H1 (cell line): ENCODE measurements around the gene PHTF2. TPM values are rescaled to one million over a fixed set of nuclear protein-coding genes. Genes with fewer than 3 reads are reported as not detected.

Experiments
- CTCF ChIA-PET: fragments of 300-600 bp; sonication (Branson Sonifier 250); formaldehyde crosslinking; loops from one replicate; lab custom pipeline; 2021; ENCODE audit not compliant: partially characterized antibody; lab: Charles Lee
- POLR2A ChIA-PET: fragments of 300-600 bp; sonication (Branson Sonifier 250); formaldehyde crosslinking; loops from one replicate; lab custom pipeline; 2021; ENCODE audit warnings: inconsistent platforms; ENCODE audit not compliant: partially characterized antibody; lab: Charles Lee
- DNase-seq, 2 experiments: peaks; one replicate each; pipeline versions ENCODE4 v3.0.0 to v3.0.0-alpha.2; 2010 to 2022; ENCODE audit warnings: low spot score in 2 of 2, low read depth in 1 of 2, mixed read lengths in 1 of 2
- FAIRE-seq: peaks from 2 replicates; lab custom pipeline; 2011; peaks lifted over from hg19 to GRCh38; lab: Jason Lieb, UNC
- H2AFZ ChIP-seq: 2 replicates; pipeline ENCODE4 v1.8.1; 2012; ENCODE audit warnings: low read length, inconsistent platforms
- H2AK5ac ChIP-seq: 2 replicates; pipeline ENCODE4 v1.6.1; 2013; ENCODE audit warnings: low read depth, low read length
- H2BK120ac ChIP-seq: replicated peaks from 2 replicates; pipeline ENCODE3; 2013; ENCODE audit warnings: low read depth, low read length, inconsistent platforms
- H2BK12ac ChIP-seq: 2 replicates; pipeline ENCODE4 v1.6.1; 2013; ENCODE audit warnings: low read depth, low read length
- H2BK15ac ChIP-seq: 2 replicates; pipeline ENCODE4 v1.6.1; 2013; ENCODE audit warnings: low read length
- H2BK20ac ChIP-seq: 2 replicates; pipeline ENCODE4 v1.6.1; 2013; ENCODE audit warnings: low read length
- H2BK5ac ChIP-seq: 2 replicates; pipeline ENCODE4 v1.6.1; 2013; ENCODE audit warnings: low read depth, low read length
- H3K14ac ChIP-seq: 2 replicates; pipeline ENCODE4 v1.6.1; 2013; ENCODE audit warnings: inconsistent platforms; ENCODE audit not compliant: insufficient read length
- H3K18ac ChIP-seq: 2 replicates; pipeline ENCODE4 v1.6.1; 2013; ENCODE audit warnings: low read length; ENCODE audit errors: extremely low read depth
- H3K23ac ChIP-seq: 2 replicates; pipeline ENCODE4 v1.6.1; 2013; ENCODE audit warnings: inconsistent platforms; ENCODE audit not compliant: insufficient read length
- H3K23me2 ChIP-seq: 2 replicates; pipeline ENCODE4 v1.6.1; 2013; ENCODE audit warnings: low read depth, low read length
- H3K27ac ChIP-seq: 2 replicates; pipeline ENCODE4 v1.6.1; 2011; ENCODE audit warnings: low read depth, low read length, inconsistent platforms
- H3K27me3 ChIP-seq, 4 experiments: replicated peaks in 1 of 4; 1 replicate in 1 of 4; 2 replicates in 3 of 4; pipeline versions ENCODE4 v1.6.1 to v1.8.1; 2011 to 2013; ENCODE audit warnings: low read length in 3 of 4, mild to moderate bottlenecking in 3 of 4, inconsistent platforms in 2 of 4, mixed read lengths in 2 of 4, moderate library complexity in 1 of 4; ENCODE audit not compliant: control insufficient read depth in 3 of 4, insufficient read depth in 3 of 4; ENCODE audit errors: extremely low read depth in 1 of 4
- H3K36me3 ChIP-seq, 4 experiments: 2 replicates each; pipeline versions ENCODE4 v1.6.1 to v1.8.1; 2011 to 2013; ENCODE audit warnings: mild to moderate bottlenecking in 4 of 4, low read length in 3 of 4, moderate library complexity in 2 of 4, control low read depth in 1 of 4, inconsistent platforms in 1 of 4; ENCODE audit not compliant: insufficient read depth in 4 of 4, control insufficient read depth in 2 of 4
- H3K4ac ChIP-seq: replicated peaks from 2 replicates; pipeline ENCODE3; 2013; ENCODE audit warnings: low read length, low read depth, mixed read lengths, inconsistent platforms; ENCODE audit not compliant: insufficient read length
- H3K4me1 ChIP-seq, 4 experiments: replicated peaks in 1 of 4; 1 replicate in 1 of 4; 2 replicates in 3 of 4; pipeline versions ENCODE4 v1.6.1 to v1.8.1; 2011 to 2013; ENCODE audit warnings: low read length in 3 of 4, inconsistent platforms in 2 of 4, mixed read lengths in 1 of 4; ENCODE audit not compliant: insufficient read depth in 4 of 4, control insufficient read depth in 3 of 4
- H3K4me2 ChIP-seq, 2 experiments: 2 replicates each; pipeline versions ENCODE4 v1.6.1 to v1.8.1; 2011 to 2013; ENCODE audit warnings: low read depth in 2 of 2, low read length in 2 of 2, control low read depth in 1 of 2, inconsistent platforms in 1 of 2, mild to moderate bottlenecking in 1 of 2; ENCODE audit not compliant: insufficient read depth in 1 of 2
- H3K4me3 ChIP-seq, 4 experiments: fragments of 200-600, 300-600 bp in 1 of 4; sonication (generic), shearing (Covaris generic), sonication (Bioruptor Twin) in 1 of 4; 2 replicates each; pipeline versions ENCODE4 v1.5.1 to v1.8.1; 2011 to 2016; ENCODE audit warnings: low read length in 4 of 4, low read depth in 3 of 4, control low read depth in 2 of 4, inconsistent platforms in 2 of 4, mild to moderate bottlenecking in 2 of 4, mixed read lengths in 1 of 4, moderate library complexity in 1 of 4; ENCODE audit not compliant: insufficient read depth in 2 of 4; ENCODE audit errors: extremely low read depth in 1 of 4
- H3K56ac ChIP-seq: replicated peaks from 2 replicates; pipeline ENCODE3; 2013; ENCODE audit warnings: low read depth, mild to moderate bottlenecking, mixed read lengths, low read length, inconsistent platforms; ENCODE audit not compliant: insufficient read length
- H3K79me1 ChIP-seq: 2 replicates; pipeline ENCODE4 v1.6.1; 2013; ENCODE audit warnings: low read depth, low read length, control low read depth
- H3K79me2 ChIP-seq, 2 experiments: 2 replicates each; pipeline versions ENCODE4 v1.6.1 to v1.8.1; 2012 to 2013; ENCODE audit warnings: low read length in 2 of 2, mild to moderate bottlenecking in 2 of 2, inconsistent platforms in 1 of 2; ENCODE audit not compliant: insufficient read depth in 2 of 2, control insufficient read depth in 1 of 2
- H3K9ac ChIP-seq, 4 experiments: replicated peaks in 1 of 4; 1 replicate in 1 of 4; 2 replicates in 3 of 4; pipeline versions ENCODE4 v1.6.1 to v1.8.1; 2011 to 2013; ENCODE audit warnings: low read depth in 3 of 4, low read length in 3 of 4, control low read depth in 2 of 4, mild to moderate bottlenecking in 2 of 4, moderate library complexity in 2 of 4, inconsistent platforms in 1 of 4; ENCODE audit errors: extremely low read depth in 1 of 4
- H3K9me3 ChIP-seq, 2 experiments: 2 replicates each; pipeline versions ENCODE4 v1.6.1 to v1.8.1; 2012 to 2013; ENCODE audit warnings: mild to moderate bottlenecking in 2 of 2, moderate library complexity in 2 of 2, control low read depth in 1 of 2, inconsistent platforms in 1 of 2, low read depth in 1 of 2, low read length in 1 of 2, mixed read lengths in 1 of 2; ENCODE audit not compliant: insufficient read depth in 2 of 2
- H4K20me1 ChIP-seq, 2 experiments: replicated peaks in 1 of 2; 2 replicates each; pipeline versions ENCODE3 to v1.8.1; 2011 to 2013; ENCODE audit warnings: inconsistent platforms in 2 of 2, low read length in 2 of 2, mild to moderate bottlenecking in 1 of 2; ENCODE audit not compliant: insufficient read depth in 2 of 2, control insufficient read depth in 1 of 2
- H4K5ac ChIP-seq: 2 replicates; pipeline ENCODE4 v1.6.1; 2013; ENCODE audit warnings: low read length, low read depth, mixed read lengths, inconsistent platforms; ENCODE audit not compliant: insufficient read length
- H4K8ac ChIP-seq: 2 replicates; pipeline ENCODE4 v1.8.0; 2013; ENCODE audit warnings: mild to moderate bottlenecking, moderate library complexity, low read length, inconsistent platforms; ENCODE audit not compliant: insufficient read depth; ENCODE audit errors: extremely low read depth
- H4K91ac ChIP-seq: replicated peaks from 2 replicates; pipeline ENCODE3; 2013; ENCODE audit warnings: low read length, mixed read lengths, inconsistent platforms; ENCODE audit not compliant: insufficient read length
- YY1 ChIP-seq: IDR thresholded peaks from 2 replicates; pipeline ENCODE4 v1.6.1; 2011; ENCODE audit warnings: low read depth, mild to moderate bottlenecking, low read length
- WGBS, 2 experiments: shearing (Covaris generic) in 1 of 2; methylation state at CpG; one replicate each; pipeline versions ENCODE4 v1.1.6 to v1.1.7; 2013 to 2015; ENCODE audit warnings: low lambda C conversion rate in 2 of 2, mixed read lengths in 2 of 2, inconsistent platforms in 1 of 2, low coverage in 1 of 2, missing lambda C conversion rate in 1 of 2; ENCODE audit not compliant: insufficient replicate concordance in 2 of 2, insufficient coverage in 1 of 2, insufficient read length in 1 of 2; ENCODE audit errors: extremely low coverage in 1 of 2, missing lambda C conversion rate in 1 of 2; 5-methylcytosine and 5-hydroxymethylcytosine counted together
- polyA plus RNA-seq, 7 experiments: library from polyadenylated mRNA; depleted of rRNA in 3 of 7; stranded (reverse) in 5 of 7; unstranded in 2 of 7; fragments of >200 nt in 5 of 7; fragments of 200-250 nt in 2 of 7; gene quantifications; 1 replicate in 5 of 7; 2 replicates in 1 of 7; 4 replicates in 1 of 7; pipeline versions ENCODE4 v1.2.1 to v1.2.3, GENCODE V29; 2011 to 2013; ENCODE audit warnings: missing spikeins in 2 of 7, mixed read lengths in 2 of 7
- total RNA-seq: library from RNA; stranded (reverse); fragmentation: NEBNext Ultra II Directional; extraction: Animal tissue kit (Norgen Biotek cat#: 25700); gene quantifications from 2 replicates; pipeline ENCODE4 v1.2.1, GENCODE V29; 2021

PHTF2 gene
- total and polyA plus RNA-seq, 2 of the 8 experiments (the other 6 are each of a cell fraction or from before 2014, with no cell fraction given) = 9.0 to 25.4 TPM

GRCh38 chr7:77843194-77843593 lies 44.6 kb downstream of the PHTF2 start:
- Histone ChIP-seq H2BK120ac (no peak overlapping the region), H3K56ac (no peak overlapping the region), H2BK12ac (no peak overlapping the region), H2AK5ac (no peak overlapping the region), H3K79me1 (no peaks in the 10 kb centered on the region), H4K91ac (no peak overlapping the region), H3K9me3 (no peaks in the 10 kb centered on the region), H3K14ac (no peak overlapping the region), H3K27ac (no peak overlapping the region), H3K4me2 (no peak overlapping the region), H3K4ac (no peak overlapping the region), H4K20me1 (peaks cover 0 to 1% of the 10 kb centered on the region in 2 experiments), H4K5ac (no peak overlapping the region), H3K79me2 (no peaks in the 10 kb centered on the region), H2BK15ac (no peak overlapping the region), H3K4me1 (0 out of 7 replicates have a peak, but pooled peaks cover 0 to 2% (median 0%) of the 10 kb centered on the region in 4 experiments), H4K8ac (no peak overlapping the region), H3K23ac (no peak overlapping the region), H3K27me3 (no peaks in the 10 kb centered on the region), H2AFZ (no peak overlapping the region), H3K9ac (no peak overlapping the region), H3K4me3 (no peak overlapping the region), H3K36me3 (no peaks in the 10 kb centered on the region), H2BK20ac (no peak overlapping the region), H3K18ac (no peak overlapping the region), H2BK5ac (no peak overlapping the region), H3K23me2 (no peaks in the 10 kb centered on the region)
- no peak for FAIRE-seq
- no peak for TF ChIP-seq YY1
- POLR2A ChIA-PET = no interaction called here
- 93% methylated on average over 2 of the region's 2 CpGs; no CpG with 5 or more reads in 1 of the 2 experiments for WGBS, 2 experiments
- CTCF ChIA-PET = no interaction called here
- DNase-seq = no peak
